ENCODE measurements around the gene MIP.

DNA sequence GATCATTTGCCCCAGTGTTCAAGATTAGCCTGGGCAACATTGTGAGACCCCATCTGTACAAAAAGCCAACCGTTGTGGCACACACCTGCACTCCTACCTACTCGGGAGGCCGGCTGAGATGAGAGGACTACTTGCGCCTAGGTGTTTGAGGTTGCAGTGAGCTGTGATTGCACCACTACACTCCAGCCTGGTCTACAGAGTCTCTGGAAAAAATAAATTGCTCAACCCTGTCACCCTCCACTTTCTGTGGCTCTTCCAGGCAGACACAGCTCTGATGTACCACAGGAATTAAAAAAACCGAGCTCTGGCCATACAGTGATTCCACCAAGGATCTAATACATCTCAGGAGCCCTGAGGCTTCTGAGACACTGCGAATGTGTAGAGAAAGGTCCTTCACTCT is 19.6 kb downstream of the MIP start:
- TF ChIP-seq, protein P1, sequence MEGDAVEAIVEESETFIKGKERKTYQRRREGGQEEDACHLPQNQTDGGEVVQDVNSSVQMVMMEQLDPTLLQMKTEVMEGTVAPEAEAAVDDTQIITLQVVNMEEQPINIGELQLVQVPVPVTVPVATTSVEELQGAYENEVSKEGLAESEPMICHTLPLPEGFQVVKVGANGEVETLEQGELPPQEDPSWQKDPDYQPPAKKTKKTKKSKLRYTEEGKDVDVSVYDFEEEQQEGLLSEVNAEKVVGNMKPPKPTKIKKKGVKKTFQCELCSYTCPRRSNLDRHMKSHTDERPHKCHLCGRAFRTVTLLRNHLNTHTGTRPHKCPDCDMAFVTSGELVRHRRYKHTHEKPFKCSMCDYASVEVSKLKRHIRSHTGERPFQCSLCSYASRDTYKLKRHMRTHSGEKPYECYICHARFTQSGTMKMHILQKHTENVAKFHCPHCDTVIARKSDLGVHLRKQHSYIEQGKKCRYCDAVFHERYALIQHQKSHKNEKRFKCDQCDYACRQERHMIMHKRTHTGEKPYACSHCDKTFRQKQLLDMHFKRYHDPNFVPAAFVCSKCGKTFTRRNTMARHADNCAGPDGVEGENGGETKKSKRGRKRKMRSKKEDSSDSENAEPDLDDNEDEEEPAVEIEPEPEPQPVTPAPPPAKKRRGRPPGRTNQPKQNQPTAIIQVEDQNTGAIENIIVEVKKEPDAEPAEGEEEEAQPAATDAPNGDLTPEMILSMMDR (IDR thresholded peaks at IDR 0.05): no peak
- TF ChIP-seq POLR2A (IDR thresholded peaks at IDR 0.05) (no peak), POLR2AphosphoS5 (IDR thresholded peaks at IDR 0.05) (no peak), EP300 (IDR thresholded peaks at IDR 0.05) (no peak)
